ENCODE measurements around the gene TOR3A. TPM values are rescaled to one million over a fixed set of nuclear protein-coding genes. Genes with fewer than 3 reads are reported as not detected.

Gene TOR3A
- total and polyA plus RNA-seq, 2 of the 8 experiments (the other 6 are each of a cell fraction or from before 2014, with no cell fraction given): 15.3 to 21.4 TPM

DNA sequence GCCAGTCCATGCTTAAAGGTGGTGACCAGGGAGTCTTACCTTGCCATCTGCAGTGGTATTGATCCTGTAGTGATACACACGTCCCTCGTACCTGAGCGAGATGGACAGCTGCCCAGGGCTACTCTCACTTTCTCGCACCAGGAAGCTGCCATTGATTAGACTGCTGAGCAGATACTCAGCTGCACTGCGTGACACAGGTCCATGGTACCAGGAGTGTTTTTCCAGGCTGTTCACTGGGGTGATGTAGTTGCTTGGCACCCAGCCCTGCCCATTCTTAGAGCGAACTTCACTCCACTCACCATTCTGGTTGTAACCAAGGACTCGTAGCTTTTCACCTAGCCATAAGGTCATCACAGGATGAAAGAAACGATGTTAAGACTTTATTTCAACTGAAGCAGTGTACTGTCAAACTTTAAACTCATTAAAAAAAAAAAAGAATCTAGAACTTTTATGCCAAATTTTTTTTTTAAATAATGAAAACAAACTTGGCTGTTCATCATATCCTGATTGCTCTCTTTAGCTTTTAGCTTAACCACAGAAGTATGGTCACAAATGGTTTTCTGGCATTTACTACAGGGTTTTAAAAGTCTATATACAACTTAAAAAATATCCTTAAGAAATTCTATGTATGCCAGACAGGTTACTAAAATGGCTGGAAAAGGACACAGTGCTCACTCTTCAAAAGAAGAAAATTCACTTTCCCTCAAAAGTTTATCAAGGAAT lies 44.6 kb downstream of the TOR3A start (continued):
- TF ChIP-seq, protein P1, sequence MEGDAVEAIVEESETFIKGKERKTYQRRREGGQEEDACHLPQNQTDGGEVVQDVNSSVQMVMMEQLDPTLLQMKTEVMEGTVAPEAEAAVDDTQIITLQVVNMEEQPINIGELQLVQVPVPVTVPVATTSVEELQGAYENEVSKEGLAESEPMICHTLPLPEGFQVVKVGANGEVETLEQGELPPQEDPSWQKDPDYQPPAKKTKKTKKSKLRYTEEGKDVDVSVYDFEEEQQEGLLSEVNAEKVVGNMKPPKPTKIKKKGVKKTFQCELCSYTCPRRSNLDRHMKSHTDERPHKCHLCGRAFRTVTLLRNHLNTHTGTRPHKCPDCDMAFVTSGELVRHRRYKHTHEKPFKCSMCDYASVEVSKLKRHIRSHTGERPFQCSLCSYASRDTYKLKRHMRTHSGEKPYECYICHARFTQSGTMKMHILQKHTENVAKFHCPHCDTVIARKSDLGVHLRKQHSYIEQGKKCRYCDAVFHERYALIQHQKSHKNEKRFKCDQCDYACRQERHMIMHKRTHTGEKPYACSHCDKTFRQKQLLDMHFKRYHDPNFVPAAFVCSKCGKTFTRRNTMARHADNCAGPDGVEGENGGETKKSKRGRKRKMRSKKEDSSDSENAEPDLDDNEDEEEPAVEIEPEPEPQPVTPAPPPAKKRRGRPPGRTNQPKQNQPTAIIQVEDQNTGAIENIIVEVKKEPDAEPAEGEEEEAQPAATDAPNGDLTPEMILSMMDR (IDR thresholded peaks at IDR 0.05; ENCODE audit: control extremely low read depth in 1 of 3, insufficient read depth in 1 of 3, low read depth in 1 of 3, low read length in 3 of 3): no peak
- no peak for TF ChIP-seq POLR2AphosphoS5 (IDR thresholded peaks at IDR 0.05; ENCODE audit: low read depth, low read length)
- no peak for TF ChIP-seq SP1 (IDR thresholded peaks at IDR 0.05; ENCODE audit: low read depth, low read length)

Data from H1 (cell line).